Ovary (tissue), 3 donors: ENCODE measurements around the gene PLAC8L1.

Source experiments
- EP300 ChIP-seq: sonication (generic); formaldehyde crosslinking; IDR thresholded peaks from one replicate; pipeline ENCODE4 v1.6.1; 2017; ENCODE audit warnings: antibody characterized with exemption
- POLR2A ChIP-seq: fragments of 450-650 bp; IDR thresholded peaks from one replicate; pipeline ENCODE4 v1.6.1; 2017; ENCODE audit warnings: antibody characterized with exemption, mild to moderate bottlenecking, moderate library complexity
- TF ChIP-seq, protein P1 (sequence below), 3 donors: fragments of 450-650 bp in 2 of 3; fragments of 200-600 bp in 1 of 3; IDR thresholded peaks; one replicate each; pipeline versions ENCODE4 v1.5.1 to v1.8.0; 2016 to 2022; ENCODE audit warnings: antibody characterized with exemption in 3 of 3, mild to moderate bottlenecking in 1 of 3
- donor health status: DM: no; HTN: no; CAD: no.

DNA sequence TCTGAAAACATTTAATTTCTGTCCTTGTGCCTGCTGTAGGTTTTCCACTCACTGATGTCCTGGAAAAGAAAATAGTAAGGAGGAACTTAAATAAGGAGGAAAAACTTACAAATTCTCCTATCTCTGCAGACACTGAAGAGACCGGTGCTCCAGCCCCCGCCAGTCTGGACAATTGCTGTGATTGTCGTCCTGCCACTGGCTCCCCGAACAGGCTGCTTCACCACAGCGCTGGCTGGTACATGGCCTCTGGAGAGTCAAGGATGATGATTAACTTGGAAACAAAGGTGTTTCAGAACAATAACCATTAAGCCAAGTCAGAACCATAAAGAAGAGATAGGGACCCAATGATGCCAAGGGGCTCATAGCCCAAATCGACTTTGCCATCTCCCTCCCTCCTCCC lies 7.3 kb downstream of the PLAC8L1 start:
- TF ChIP-seq, protein P1, sequence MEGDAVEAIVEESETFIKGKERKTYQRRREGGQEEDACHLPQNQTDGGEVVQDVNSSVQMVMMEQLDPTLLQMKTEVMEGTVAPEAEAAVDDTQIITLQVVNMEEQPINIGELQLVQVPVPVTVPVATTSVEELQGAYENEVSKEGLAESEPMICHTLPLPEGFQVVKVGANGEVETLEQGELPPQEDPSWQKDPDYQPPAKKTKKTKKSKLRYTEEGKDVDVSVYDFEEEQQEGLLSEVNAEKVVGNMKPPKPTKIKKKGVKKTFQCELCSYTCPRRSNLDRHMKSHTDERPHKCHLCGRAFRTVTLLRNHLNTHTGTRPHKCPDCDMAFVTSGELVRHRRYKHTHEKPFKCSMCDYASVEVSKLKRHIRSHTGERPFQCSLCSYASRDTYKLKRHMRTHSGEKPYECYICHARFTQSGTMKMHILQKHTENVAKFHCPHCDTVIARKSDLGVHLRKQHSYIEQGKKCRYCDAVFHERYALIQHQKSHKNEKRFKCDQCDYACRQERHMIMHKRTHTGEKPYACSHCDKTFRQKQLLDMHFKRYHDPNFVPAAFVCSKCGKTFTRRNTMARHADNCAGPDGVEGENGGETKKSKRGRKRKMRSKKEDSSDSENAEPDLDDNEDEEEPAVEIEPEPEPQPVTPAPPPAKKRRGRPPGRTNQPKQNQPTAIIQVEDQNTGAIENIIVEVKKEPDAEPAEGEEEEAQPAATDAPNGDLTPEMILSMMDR (IDR thresholded peaks at IDR 0.05), result no peak
- TF ChIP-seq POLR2A (no peak), EP300 (no peak)
